Upper lobe of right lung (tissue), 1 donor: ENCODE results near the gene ZBTB43. TPM values are rescaled to one million over a fixed set of nuclear protein-coding genes. Genes with fewer than 3 reads are reported as not detected.
"Not testable (repeated sequence)": the region's sequence is repeated elsewhere in the genome, so short reads cannot be mapped to it uniquely, and the experiment has no call there.

Source experiments
- ATAC-seq: fragments of 200-7000 bp; cut with Tn5 transposase; one replicate; pipeline ENCODE4 v1.9.1; 2020; ENCODE audit warnings: mild to moderate bottlenecking, moderate library complexity
- DNase-seq: peaks from one replicate; pipeline ENCODE4 v3.0.0-alpha.2; 2020
- H3K27ac ChIP-seq: fragments of 200-600 bp; one replicate; pipeline ENCODE4 v1.8.0; 2022
- H3K27me3 ChIP-seq: fragments of 200-600 bp; one replicate; pipeline ENCODE4 v1.8.0; 2022; ENCODE audit warnings: mild to moderate bottlenecking
- H3K36me3 ChIP-seq: fragments of 200-600 bp; one replicate; pipeline ENCODE4 v1.8.0; 2022
- H3K4me1 ChIP-seq: fragments of 200-600 bp; one replicate; pipeline ENCODE4 v1.8.0; 2022
- H3K4me3 ChIP-seq: fragments of 200-600 bp; one replicate; pipeline ENCODE4 v1.8.0; 2022; ENCODE audit warnings: mild to moderate bottlenecking
- H3K9me3 ChIP-seq: fragments of 200-600 bp; one replicate; pipeline ENCODE4 v1.8.0; 2022
- CTCF ChIP-seq: fragments of 200-600 bp; IDR thresholded peaks from one replicate; pipeline ENCODE4 v1.8.0; 2022; ENCODE audit warnings: antibody characterized with exemption
- intact Hi-C: fragments of 100-400 bp; cut with DNase I; formaldehyde crosslinking; loops from one replicate; pipeline ENCODE4 v1.11.0; 2022
- total RNA-seq: library from RNA; stranded (reverse); fragmentation: NEBNext Ultra II Directional; extraction: Animal tissue kit (Norgen Biotek cat#: 25700); gene quantifications from one replicate; pipeline ENCODE4 v1.2.1, GENCODE V29; 2021
- donor health status: DM: no; HTN: yes; CAD: no; lungs with severe emphysema.

Gene ZBTB43
- total RNA-seq, 1 donor from 2014 or later: 24.9 TPM

- intact Hi-C loops: no loop called here
- Histone ChIP-seq H3K9me3 (no peaks in the 10 kb centered on the region), H3K4me1 (no peaks in the 10 kb centered on the region), H3K4me3 (no peak overlapping the region), H3K27ac (no peak overlapping the region), H3K36me3 (no peaks in the 10 kb centered on the region), H3K27me3 (peaks cover 40% of the 10 kb centered on the region)
- no peak for TF ChIP-seq CTCF
- no peak for ATAC-seq
- DNase-seq: peak; percentile 0
Observed at GRCh38 chr9:126778141-126778540, 26.7 kb upstream of the ZBTB43 start.

- H3K4me1 ChIP-seq, H3K36me3 ChIP-seq, intact Hi-C loops, ATAC-seq, H3K9me3 ChIP-seq, H3K27ac ChIP-seq, H3K4me3 ChIP-seq: not testable (repeated sequence)
- H3K27me3 ChIP-seq: peaks cover 42% of the 10 kb centered on the region
- peak; percentile 3 for DNase-seq
Observed at GRCh38 chr9:126778696-126779095, 26.1 kb upstream of the ZBTB43 start.

- intact Hi-C loops: loop anchor here (5.0 kb wide), 1 partner anchor 74 kb away; no protein-coding TSS in a partner anchor
- DNase-seq (peak; percentile 91), ATAC-seq (peak; percentile 97)
- H3K9me3 ChIP-seq: no peaks in the 10 kb centered on the region
- no peak overlapping the region for H3K27ac ChIP-seq
- H3K27me3 ChIP-seq: peaks cover 31% of the 10 kb centered on the region
- H3K4me3 ChIP-seq: no peak overlapping the region
- TF ChIP-seq CTCF: peak; percentile 97
- H3K4me1 ChIP-seq: no peaks in the 10 kb centered on the region
- no peaks in the 10 kb centered on the region for H3K36me3 ChIP-seq
Observed at GRCh38 chr9:126781186-126782052, 23.4 kb upstream of the ZBTB43 start.

GRCh38 chr9:126782053-126782388, 22.8 kb upstream of the ZBTB43 start:
- intact Hi-C loops: loop anchor here (5.0 kb wide), 1 partner anchor 75 kb away; no protein-coding TSS in a partner anchor
- H3K27ac ChIP-seq: no peak overlapping the region
- DNase-seq (peak; percentile 6), ATAC-seq (no peak)
- H3K4me1 ChIP-seq: no peaks in the 10 kb centered on the region
- no peak overlapping the region for H3K4me3 ChIP-seq
- H3K9me3 ChIP-seq: no peaks in the 10 kb centered on the region
- TF ChIP-seq CTCF: no peak
- peaks cover 27% of the 10 kb centered on the region for H3K27me3 ChIP-seq
- H3K36me3 ChIP-seq: no peaks in the 10 kb centered on the region

GRCh38 chr9:126783949-126784348, 20.9 kb upstream of the ZBTB43 start:
- H3K4me3 ChIP-seq: no peak overlapping the region
- no peaks in the 10 kb centered on the region for H3K36me3 ChIP-seq
- H3K9me3 ChIP-seq: no peaks in the 10 kb centered on the region
- no peaks in the 10 kb centered on the region for H3K4me1 ChIP-seq
- ATAC-seq (no peak), DNase-seq (no peak)
- H3K27me3 ChIP-seq: peaks cover 19% of the 10 kb centered on the region
- intact Hi-C loops: loop anchor here (5.0 kb wide), 1 partner anchor 77 kb away; no protein-coding TSS in a partner anchor
- no peak overlapping the region for H3K27ac ChIP-seq
- no peak for TF ChIP-seq CTCF

- peaks cover 19% of the 10 kb centered on the region for H3K27me3 ChIP-seq
- no peak for ATAC-seq
- H3K36me3 ChIP-seq: no peaks in the 10 kb centered on the region
- no peaks in the 10 kb centered on the region for H3K9me3 ChIP-seq
- no peak overlapping the region for H3K27ac ChIP-seq
- no peak overlapping the region for H3K4me3 ChIP-seq
- intact Hi-C loops: loop anchor here (5.0 kb wide), 1 partner anchor 77 kb away; no protein-coding TSS in a partner anchor
- H3K4me1 ChIP-seq: no peaks in the 10 kb centered on the region
- TF ChIP-seq CTCF: no peak
- peak; percentile 37 for DNase-seq
Observed at GRCh38 chr9:126784401-126784800, 20.4 kb upstream of the ZBTB43 start.

GRCh38 chr9:126784841-126785240, 20.0 kb upstream of the ZBTB43 start:
- not testable (repeated sequence) for ATAC-seq, H3K4me1 ChIP-seq, H3K9me3 ChIP-seq, H3K27ac ChIP-seq, H3K36me3 ChIP-seq, H3K4me3 ChIP-seq
- DNase-seq: peak; percentile 3
- intact Hi-C loops: loop anchor here (5.0 kb wide), 1 partner anchor 78 kb away; no protein-coding TSS in a partner anchor
- H3K27me3 ChIP-seq: peaks cover 19% of the 10 kb centered on the region
